Motor neuron (in vitro differentiated cells): ENCODE data around the gene TIMD4. TPM values are rescaled to one million over a fixed set of nuclear protein-coding genes. Genes with fewer than 3 reads are reported as not detected.

Source experiments
- ATAC-seq, 8 experiments: fragments of 200-7000 bp; cut with Tn5 transposase; replicated peaks in 6 of 8; 2 replicates each; pipeline ENCODE4 v1.8.0; 2021; ENCODE audit warnings: mild to moderate bottlenecking in 8 of 8, moderate library complexity in 8 of 8
- H3K27ac ChIP-seq, 2 donors: fragments of 250-450 bp; sonication (Bioruptor Pico); 2 replicates each; pipeline ENCODE4 v1.9.0; 2021; ENCODE audit warnings: antibody characterized with exemption in 2 of 2, mild to moderate bottlenecking in 2 of 2, moderate library complexity in 1 of 2
- H3K4me1 ChIP-seq, 2 donors: fragments of 250-450 bp; sonication (Bioruptor Pico); replicated peaks in 1 of 2; 2 replicates each; pipeline ENCODE4 v1.6.1; 2021; ENCODE audit warnings: antibody characterized with exemption in 2 of 2, mild to moderate bottlenecking in 2 of 2, moderate library complexity in 1 of 2
- H3K4me3 ChIP-seq, 5 donors: fragments of 250-450 bp; sonication (Bioruptor Pico); 2 replicates each; pipeline ENCODE4 v1.9.0; 2021; ENCODE audit warnings: antibody characterized with exemption in 5 of 5, mild to moderate bottlenecking in 5 of 5, moderate library complexity in 4 of 5
- WGBS, 10 experiments: fragments of 450-650 bp; shearing (Covaris generic); methylation state at CpG; one replicate each; pipeline ENCODE4 v1.0.0; 2022; 5-methylcytosine and 5-hydroxymethylcytosine counted together
- in situ Hi-C, 9 experiments: fragments of 400-800 bp; cut with MboI; loops; one replicate each; pipeline ENCODE4 v1.15.0; 2021; ENCODE audit warnings: low sequenced_read_pairs in 9 of 9, low pct_unique_long_range_greater_than_20kb in 2 of 9; ENCODE audit not compliant: unreplicated experiment in 9 of 9
- total RNA-seq, 8 experiments: library from RNA; unstranded; fragments of 300-600 nt; gene quantifications; 2 replicates each; pipeline versions ENCODE4 v1.2.3 to v1.2.4, GENCODE V29; 2022

Gene TIMD4
- total RNA-seq, 8 experiments from 2014 or later = not detected

- Histone ChIP-seq H3K27ac (no peak overlapping the region), H3K4me1 (no peaks in the 10 kb centered on the region), H3K4me3 (no peak overlapping the region)
- WGBS, 10 experiments = 0 to 94% (median 33%) methylated on average over 1 to 3 of the region's 3 CpGs; no CpG with 5 or more reads in 4 of the 10 experiments
- in situ Hi-C loops = no loop called here
- peak in 2 of 8 experiments; percentile 43 to 52 for ATAC-seq
Observed at GRCh38 chr5:156879665-156880285, 83.3 kb downstream of the TIMD4 start.

DNA sequence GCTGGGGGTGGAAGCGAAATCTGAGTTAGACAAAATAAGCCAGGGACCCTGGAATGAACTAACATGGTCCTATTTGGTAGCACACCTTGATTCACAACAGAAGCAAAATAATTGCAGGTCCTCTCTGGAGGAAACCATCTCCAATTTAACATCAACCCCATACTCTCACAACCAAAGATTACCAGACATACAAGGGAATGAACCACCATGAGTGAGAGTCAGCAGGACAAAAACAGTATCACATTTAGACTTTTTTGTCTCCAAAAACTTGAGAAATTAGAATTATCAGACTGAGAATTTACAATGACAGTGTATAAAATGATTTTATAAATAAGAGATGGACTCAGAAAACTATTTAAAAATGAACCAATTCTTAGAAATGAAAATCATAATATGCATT lies 91.8 kb downstream of the TIMD4 start:
- no peak overlapping the region for H3K4me3 ChIP-seq
- no peak for ATAC-seq
- in situ Hi-C loops = no loop called here
- H3K27ac ChIP-seq = no peak overlapping the region
- 11 to 89% (median 43%) methylated on average over 1 of the region's 1 CpG; no CpG with 5 or more reads in 2 of the 10 experiments for WGBS, 10 experiments
- H3K4me1 ChIP-seq = no peaks in the 10 kb centered on the region

DNA sequence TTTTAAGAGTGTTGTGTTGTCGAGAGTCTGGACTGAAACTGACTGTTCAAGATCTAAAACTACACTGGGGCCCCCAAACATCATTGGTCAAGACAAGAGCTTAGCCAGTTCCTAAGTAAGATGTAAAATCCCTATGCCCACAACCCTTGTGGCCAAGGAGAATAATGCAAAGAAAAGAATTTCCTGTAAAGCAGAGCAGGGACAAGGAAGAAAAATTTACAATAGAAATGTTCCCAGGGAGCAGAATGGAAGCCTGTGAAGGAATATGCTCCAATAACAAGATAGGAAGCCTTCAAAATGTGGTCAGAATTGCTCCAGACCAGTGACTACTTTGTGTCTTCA lies 92.6 kb downstream of the TIMD4 start:
- ATAC-seq = no peak
- 14 to 100% (median 33%) methylated on average over 1 of the region's 1 CpG; no CpG with 5 or more reads in 5 of the 10 experiments for WGBS, 10 experiments
- no peak overlapping the region for H3K4me3 ChIP-seq
- H3K4me1 ChIP-seq = no peaks in the 10 kb centered on the region
- H3K27ac ChIP-seq = no peak overlapping the region
- in situ Hi-C loops = no loop called here

Other genes starting within 250 kb of the TIMD4 start
- gene PPP1R2B, start 112.9 kb downstream of the TIMD4 start, total RNA-seq = under 1 TPM in 6 of 8 experiments, not detected in 2; 0.08 to 0.23 (median 0.16) TPM
- under 1 TPM in 3 of 8 experiments, not detected in 5; 0.11 to 0.57 (median 0.13) TPM for gene HAVCR1, start 95.9 kb upstream of the TIMD4 start, total RNA-seq
- 1 to 10 TPM in 1 of 8 experiments, under 1 TPM in 6, not detected in 1; 0.10 to 1.3 (median 0.25) TPM for gene HAVCR2, start 145.8 kb upstream of the TIMD4 start, total RNA-seq
- gene MED7, start 179.6 kb upstream of the TIMD4 start, total RNA-seq = 10 to 100 TPM; 10.7 to 20.8 (median 15.4) TPM
- gene GARIN3, start 203.0 kb upstream of the TIMD4 start, total RNA-seq = under 1 TPM in 4 of 8 experiments, not detected in 4; 0.14 to 0.54 (median 0.31) TPM
- 10 to 100 TPM in 1 of 8 experiments, 1 to 10 TPM in 1, under 1 TPM in 5, not detected in 1; 0.18 to 76.4 (median 0.80) TPM for gene ITK, start 217.6 kb upstream of the TIMD4 start, total RNA-seq